ENCODE data around the gene PTPRR.
"Not testable (repeated sequence)": the region's sequence is repeated elsewhere in the genome, so short reads cannot be mapped to it uniquely, and the experiment has no call there.

PTPRR gene

DNA sequence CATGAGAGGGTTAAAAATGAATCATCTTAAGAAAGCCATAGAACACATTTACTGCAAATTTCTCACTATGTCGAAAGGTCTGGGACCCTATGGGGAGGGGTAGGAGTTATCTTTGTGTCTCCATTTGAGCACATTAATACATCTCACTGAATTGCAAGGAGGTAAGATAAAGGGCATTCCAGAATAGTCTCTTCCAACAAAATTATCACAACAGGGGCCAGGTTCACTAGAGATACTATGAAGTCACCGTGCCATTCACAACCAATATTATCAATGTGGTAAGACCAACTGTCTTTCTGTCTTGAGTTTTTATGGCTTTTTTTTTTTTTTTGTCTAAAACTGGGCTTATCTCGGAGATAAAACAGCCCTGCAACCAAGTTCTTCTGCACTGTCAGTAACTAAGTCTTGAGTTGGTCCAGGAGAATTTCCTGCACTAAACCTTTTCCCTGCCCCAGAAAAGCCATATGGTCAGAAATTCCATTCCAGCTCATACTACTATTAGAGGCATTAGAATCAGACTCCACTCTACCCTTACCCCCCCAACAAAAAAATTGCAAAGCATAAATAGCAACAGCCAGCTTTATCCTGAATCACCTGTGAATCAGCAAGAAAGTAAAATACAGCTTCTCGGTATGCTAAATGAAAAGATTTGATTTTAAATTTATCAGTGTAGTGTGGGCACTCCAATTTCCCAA is 79.7 kb downstream of the PTPRR start:
- no peak for DNase-seq (ENCODE audit: low spot score)

DNA sequence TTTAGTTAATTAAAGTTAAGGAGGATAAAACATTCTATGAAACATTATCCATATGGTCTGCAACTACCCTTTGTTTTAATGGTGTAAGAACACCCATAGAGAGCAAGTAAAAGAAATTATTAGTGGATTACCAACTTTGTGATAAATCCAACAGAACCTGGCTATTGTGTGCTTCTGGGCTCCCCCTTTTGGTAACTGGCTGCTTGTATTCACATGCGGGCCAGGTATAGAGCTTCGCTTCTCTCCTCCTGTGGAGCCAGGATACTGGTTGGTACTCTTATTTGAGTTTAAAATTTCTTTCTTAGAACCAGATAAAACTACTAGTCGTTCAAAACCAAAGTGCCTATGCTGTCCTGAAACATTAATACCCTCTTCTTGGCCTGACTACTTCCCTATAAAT is 81.0 kb downstream of the PTPRR start:
- DNase-seq (ENCODE audit: low spot score), result no peak

DNA sequence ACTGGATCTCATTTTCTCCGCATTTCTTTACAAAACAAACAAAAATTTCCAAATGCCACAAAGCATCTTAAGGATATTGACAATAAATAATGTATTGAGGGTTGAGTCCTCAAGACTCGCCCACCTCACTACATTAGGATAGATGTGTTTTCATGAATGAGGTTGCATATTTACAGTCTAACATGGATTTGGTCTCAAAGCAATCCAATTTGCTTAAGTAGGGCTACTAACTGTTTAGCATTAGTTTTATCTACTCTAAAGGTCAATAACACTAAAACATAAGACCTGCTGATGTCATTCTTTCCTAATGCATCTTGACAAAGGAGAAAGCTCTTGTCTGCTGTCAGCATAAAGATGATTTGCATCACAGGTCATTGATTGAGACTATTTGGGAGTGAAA is 82.4 kb downstream of the PTPRR start:
- no peak for DNase-seq (ENCODE audit: low spot score)

- DNase-seq (ENCODE audit: low spot score), result no peak
These were observed 83.5 kb downstream of the PTPRR start for GRCh38 chr12:70837026-70837425.

DNA sequence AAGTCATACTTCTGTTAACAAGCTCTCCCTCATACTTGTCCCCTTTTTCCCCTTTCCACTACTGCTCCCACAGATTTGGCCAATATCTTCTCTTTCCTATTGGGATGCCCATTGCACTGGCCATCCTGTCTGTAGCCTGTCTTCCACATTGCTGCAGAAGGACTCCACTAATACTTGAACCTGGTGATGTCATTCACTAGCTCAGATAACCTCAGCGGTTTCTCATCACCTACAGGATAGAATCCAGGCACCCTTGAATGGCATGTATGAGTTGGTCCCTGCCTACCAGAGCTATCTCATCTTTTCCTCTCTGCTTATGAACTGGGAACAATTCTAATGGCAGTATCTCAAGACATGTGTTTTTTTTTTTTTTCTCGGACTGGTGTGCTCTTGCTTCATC is 84.6 kb downstream of the PTPRR start:
- DNase-seq (ENCODE audit: low spot score), result no peak

DNA sequence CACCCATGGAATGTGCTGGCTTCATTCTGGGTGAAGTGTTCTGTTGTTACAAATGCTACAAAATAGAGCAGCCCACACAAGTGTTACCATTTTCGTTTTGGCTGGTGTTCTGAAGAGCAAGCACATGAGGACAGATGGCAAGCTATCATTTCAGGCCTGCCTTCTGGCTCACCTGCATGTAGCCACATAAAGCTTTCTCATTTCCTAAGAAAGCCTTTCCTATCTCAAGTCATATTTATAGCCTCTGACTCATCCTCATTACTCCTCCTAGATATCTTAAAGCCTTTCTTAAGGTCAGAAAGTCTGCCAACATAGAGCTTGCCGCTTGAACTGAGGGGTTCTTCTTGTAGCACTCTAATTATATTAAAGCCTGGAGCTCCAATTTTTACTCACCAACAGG is 89.0 kb downstream of the PTPRR start:
- no peak for DNase-seq (ENCODE audit: low spot score)

DNA sequence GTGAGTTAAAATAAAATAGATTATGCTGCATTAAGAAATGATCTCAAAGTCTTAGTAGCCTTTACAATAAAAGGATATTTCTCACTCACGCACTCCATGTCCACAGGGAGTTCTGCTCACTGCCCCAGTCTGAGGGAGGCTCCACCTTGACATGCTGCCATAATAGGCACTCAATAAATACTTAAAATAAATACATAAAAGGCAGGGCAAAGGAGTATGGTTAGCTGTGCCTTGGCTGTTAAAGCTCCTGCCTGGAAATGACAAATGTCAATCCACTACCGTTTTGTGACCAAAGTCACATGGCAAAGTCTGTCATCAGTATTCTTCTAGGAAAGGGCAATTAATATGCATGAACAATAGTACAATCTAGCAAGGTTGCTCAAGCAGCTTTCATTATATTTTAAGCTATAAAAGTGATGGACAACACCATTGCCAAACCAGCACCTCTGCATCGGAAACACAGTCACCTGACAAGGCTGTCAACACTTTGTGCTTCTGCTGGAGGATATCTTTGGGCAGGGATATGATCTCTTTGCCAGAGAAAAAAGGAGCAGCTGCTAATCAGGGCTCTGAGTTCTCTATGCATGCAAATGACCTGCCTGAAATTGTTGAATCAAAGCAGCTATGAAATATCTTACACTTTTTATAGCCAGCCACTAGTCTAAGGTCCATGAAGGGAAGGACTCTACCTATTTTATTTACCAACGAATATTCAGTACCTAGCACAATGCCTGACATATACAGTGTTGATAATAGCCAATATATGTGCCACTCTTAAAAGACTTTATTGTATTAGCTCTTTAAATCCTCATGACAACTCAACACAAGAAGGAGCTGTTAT is 90.1 kb downstream of the PTPRR start:
- no peak for DNase-seq (ENCODE audit: low spot score)

- no peak for DNase-seq (ENCODE audit: low spot score)
These were observed 91.5 kb downstream of the PTPRR start for GRCh38 chr12:70829070-70829469.

- no peak for DNase-seq (ENCODE audit: low spot score)
These were observed 92.2 kb downstream of the PTPRR start for GRCh38 chr12:70828351-70828750.

- DNase-seq (ENCODE audit: low spot score), result no peak
These were observed 94.4 kb downstream of the PTPRR start for GRCh38 chr12:70826156-70826555.

DNA sequence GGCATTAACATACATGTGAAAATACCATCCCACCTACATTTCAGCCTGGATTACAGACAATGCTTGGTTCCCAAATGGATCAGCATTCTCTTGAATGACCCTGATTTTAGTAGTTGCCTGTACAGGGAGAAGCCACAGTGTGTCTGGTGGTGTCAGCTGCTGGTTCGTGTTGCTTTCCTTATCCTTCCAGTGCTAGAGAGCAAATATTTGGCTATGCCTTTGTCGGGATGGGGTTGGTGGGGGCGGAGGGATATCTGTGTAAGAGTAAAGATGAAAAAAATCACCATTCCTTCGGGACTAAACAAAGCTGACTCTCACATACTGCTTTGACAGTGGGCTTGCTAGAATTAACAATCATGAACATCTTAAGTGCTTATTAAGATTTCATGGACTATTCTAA is 96.0 kb downstream of the PTPRR start:
- no peak for DNase-seq (ENCODE audit: low spot score)

DNA sequence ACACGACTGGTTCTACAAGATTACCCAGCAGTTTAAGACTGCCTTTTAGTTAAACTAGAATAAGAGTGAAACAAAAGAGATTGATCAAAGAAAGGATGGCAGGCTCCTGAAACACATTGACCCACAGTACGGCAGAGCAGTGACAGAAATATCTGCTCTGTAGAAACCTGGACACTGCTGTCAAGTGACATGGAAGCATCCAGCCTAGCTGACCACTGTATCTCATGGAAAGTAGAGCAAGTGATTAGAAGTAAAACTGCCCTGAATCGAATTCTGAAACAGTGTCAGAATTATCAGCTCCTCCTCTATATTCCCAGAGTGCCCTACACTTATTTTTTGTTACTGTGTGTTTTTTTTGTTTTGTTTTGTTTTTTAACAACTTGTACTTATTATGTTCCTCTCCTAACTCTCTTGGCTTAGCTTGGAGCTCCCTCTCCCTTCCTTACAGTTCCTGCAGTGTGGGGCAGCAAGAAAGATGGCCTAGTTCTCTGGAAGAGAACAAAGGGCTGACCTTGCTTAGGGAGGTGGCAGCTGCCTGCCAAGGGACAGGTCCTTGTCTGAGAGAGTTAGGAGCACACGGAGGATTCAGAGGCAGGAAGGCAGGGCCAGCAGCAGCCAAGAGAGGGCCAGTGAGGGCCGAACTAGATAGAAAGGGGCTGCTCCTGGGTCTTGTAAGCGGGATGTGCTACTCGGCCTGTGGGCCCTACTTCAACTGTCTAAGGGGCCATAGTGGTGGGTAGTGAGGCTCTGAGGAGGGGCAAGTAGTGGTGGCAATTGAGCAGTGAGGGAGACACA is 97.2 kb downstream of the PTPRR start:
- DNase-seq (ENCODE audit: low spot score), result no peak

GRCh38 chr12:70822412-70822811 is 98.1 kb downstream of the PTPRR start:
- DNase-seq (ENCODE audit: low spot score), result no peak

GRCh38 chr12:70815971-70816391 is 104.6 kb downstream of the PTPRR start:
- no peak for DNase-seq (ENCODE audit: low spot score)

GRCh38 chr12:70815056-70815455 is 105.5 kb downstream of the PTPRR start:
- no peak for DNase-seq (ENCODE audit: low spot score)

GRCh38 chr12:70813559-70813958 is 107.0 kb downstream of the PTPRR start:
- DNase-seq (ENCODE audit: low spot score), result no peak

- no peak for DNase-seq (ENCODE audit: low spot score)
These were observed 108.4 kb downstream of the PTPRR start for GRCh38 chr12:70812136-70812535.

DNA sequence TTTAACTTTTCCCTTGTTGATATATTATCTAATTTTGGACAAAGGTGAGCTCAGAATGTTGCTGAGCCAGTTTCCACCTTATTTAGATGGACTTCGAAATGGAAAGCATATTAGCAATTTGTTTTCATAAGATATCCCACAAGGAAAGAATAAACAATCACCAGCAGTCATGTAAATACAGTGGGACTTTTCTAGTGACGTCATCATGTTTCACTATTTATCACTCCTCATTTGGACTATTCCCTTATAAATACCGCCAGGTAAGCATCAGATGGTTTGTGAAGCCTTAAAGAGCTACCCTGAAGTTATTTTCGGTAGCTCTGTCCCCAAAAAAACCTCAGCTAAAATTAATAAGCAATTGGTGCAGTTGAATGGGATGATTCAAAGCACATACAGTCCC is 110.7 kb downstream of the PTPRR start:
- DNase-seq (ENCODE audit: low spot score), result no peak

- DNase-seq (ENCODE audit: low spot score), result not testable (repeated sequence)
These were observed 112.5 kb downstream of the PTPRR start for GRCh38 chr12:70807993-70808392.

GRCh38 chr12:70806827-70807226 is 113.7 kb downstream of the PTPRR start:
- no peak for DNase-seq (ENCODE audit: low spot score)

DNA sequence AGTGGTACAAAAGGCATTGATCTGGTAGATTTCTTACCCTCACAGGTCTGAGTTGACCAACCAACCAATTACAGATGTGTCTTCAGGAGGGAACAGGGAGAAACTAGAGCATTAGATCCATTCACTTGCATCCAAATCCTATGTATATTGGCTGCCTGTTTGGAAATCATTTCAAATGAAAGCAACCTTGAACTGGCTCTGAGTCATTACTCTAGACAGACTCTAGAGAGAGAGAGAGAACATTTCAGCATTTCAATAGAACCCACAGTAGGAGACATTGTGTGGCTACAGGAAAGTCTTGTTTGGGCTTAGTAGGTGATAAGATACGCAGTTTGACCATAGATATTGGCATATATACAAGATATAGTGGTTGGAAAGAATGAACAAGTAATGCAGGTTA is 114.5 kb downstream of the PTPRR start:
- DNase-seq (ENCODE audit: low spot score), result no peak

GRCh38 chr12:70798016-70798783 is 122.3 kb downstream of the PTPRR start:
- no peak for DNase-seq (ENCODE audit: low spot score)

Measured in CD4-positive, alpha-beta T cell treated with Interleukin-6 at 100 ng/mL for 8 hours (primary cell).